ENCODE results near the gene HBD. TPM values are rescaled to one million over a fixed set of nuclear protein-coding genes. Genes with fewer than 3 reads are reported as not detected.

The HBD gene
- 1 to 10 TPM in 1 of 4 donors, not detected in 3; 4.3 TPM for total RNA-seq

GRCh38 chr11:5234381-5234834 lies at the start of gene HBD:
HBD (minus strand) TSS chr11:5234483; CDS start chr11:5234433, 50 bp downstream.
- Histone ChIP-seq H3K4me1 (no peaks in the 10 kb centered on the region), H3K36me3 (no peaks in the 10 kb centered on the region), H3K4me3 (no peak within 1 kb of the TSS), H3K27ac (replicated peaks in 1 of 4) (no peak within 1 kb of the TSS), H3K27me3 (no peaks in the 10 kb centered on the region), H3K9me3 (no peaks in the 10 kb centered on the region)
- TF ChIP-seq POLR2AphosphoS5 (IDR thresholded peaks at IDR 0.05) (no peak), POLR2A (IDR thresholded peaks at IDR 0.05; ENCODE audit: low read depth) (no peak), EP300 (IDR thresholded peaks at IDR 0.05) (no peak)
- TF ChIP-seq, protein P1, sequence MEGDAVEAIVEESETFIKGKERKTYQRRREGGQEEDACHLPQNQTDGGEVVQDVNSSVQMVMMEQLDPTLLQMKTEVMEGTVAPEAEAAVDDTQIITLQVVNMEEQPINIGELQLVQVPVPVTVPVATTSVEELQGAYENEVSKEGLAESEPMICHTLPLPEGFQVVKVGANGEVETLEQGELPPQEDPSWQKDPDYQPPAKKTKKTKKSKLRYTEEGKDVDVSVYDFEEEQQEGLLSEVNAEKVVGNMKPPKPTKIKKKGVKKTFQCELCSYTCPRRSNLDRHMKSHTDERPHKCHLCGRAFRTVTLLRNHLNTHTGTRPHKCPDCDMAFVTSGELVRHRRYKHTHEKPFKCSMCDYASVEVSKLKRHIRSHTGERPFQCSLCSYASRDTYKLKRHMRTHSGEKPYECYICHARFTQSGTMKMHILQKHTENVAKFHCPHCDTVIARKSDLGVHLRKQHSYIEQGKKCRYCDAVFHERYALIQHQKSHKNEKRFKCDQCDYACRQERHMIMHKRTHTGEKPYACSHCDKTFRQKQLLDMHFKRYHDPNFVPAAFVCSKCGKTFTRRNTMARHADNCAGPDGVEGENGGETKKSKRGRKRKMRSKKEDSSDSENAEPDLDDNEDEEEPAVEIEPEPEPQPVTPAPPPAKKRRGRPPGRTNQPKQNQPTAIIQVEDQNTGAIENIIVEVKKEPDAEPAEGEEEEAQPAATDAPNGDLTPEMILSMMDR (IDR thresholded peaks at IDR 0.05), result no peak
- DNase-seq (ENCODE audit: extremely low spot score), result no peak
- intact Hi-C loops (cut with DNase I), result no loop called here
- WGBS, result 33% methylated on average over 2 of the region's 2 CpGs

- Histone ChIP-seq H3K4me1 (peaks cover 0 to 7% (median 2%) of the 10 kb centered on the region in 4 donors), H3K27me3 (no peaks in the 10 kb centered on the region), H3K36me3 (no peaks in the 10 kb centered on the region), H3K27ac (replicated peaks in 1 of 4) (no peak overlapping the region), H3K4me3 (no peak overlapping the region), H3K9me3 (no peaks in the 10 kb centered on the region)
- no peak for DNase-seq (ENCODE audit: extremely low spot score)
- TF ChIP-seq, protein P1 (IDR thresholded peaks at IDR 0.05), result no peak
- intact Hi-C loops (cut with DNase I), result no loop called here
- WGBS, result 61% methylated on average over 1 of the region's 1 CpG
Measured at GRCh38 chr11:5283882-5284281, 49.6 kb upstream of the HBD start.

DNA sequence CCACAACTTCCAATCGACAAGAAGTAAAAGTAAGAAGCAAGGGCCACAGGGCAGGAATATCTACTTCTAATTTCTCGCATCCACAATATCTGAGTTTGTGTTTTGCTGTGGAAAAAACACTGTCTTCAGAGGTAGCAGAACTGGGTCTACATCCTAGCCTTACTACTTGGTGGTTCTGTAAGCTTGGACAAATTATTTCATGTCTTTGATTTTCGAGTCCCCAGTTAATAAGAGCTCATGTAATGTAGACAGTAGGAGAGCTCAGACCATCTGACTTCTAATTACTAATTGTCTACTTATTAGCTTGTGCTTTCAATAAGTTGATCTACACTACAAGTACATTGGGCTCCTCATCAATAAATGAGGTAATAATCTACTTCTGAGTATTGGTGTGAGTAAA lies 48.8 kb upstream of the HBD start:
- no peak for DNase-seq (ENCODE audit: extremely low spot score)
- H3K4me3 ChIP-seq, result no peak overlapping the region
- TF ChIP-seq POLR2A (IDR thresholded peaks at IDR 0.05; ENCODE audit: low read depth), result no peak
- TF ChIP-seq, protein P1 (IDR thresholded peaks at IDR 0.05), result no peak
- TF ChIP-seq EP300 (IDR thresholded peaks at IDR 0.05), result no peak
- no peak for TF ChIP-seq POLR2AphosphoS5 (IDR thresholded peaks at IDR 0.05)
- H3K27me3 ChIP-seq, result no peaks in the 10 kb centered on the region
- no peak overlapping the region for H3K27ac ChIP-seq (replicated peaks in 1 of 4)
- no peaks in the 10 kb centered on the region for H3K36me3 ChIP-seq
- H3K4me1 ChIP-seq, result peaks cover 0 to 7% (median 2%) of the 10 kb centered on the region in 4 donors
- intact Hi-C loops (cut with DNase I), result no loop called here
- H3K9me3 ChIP-seq, result no peaks in the 10 kb centered on the region
- WGBS, result 84% methylated on average over 3 of the region's 3 CpGs

GRCh38 chr11:5282628-5283027 lies 48.3 kb upstream of the HBD start:
- no peak for DNase-seq (ENCODE audit: extremely low spot score)
- no peaks in the 10 kb centered on the region for H3K9me3 ChIP-seq
- no peaks in the 10 kb centered on the region for H3K27me3 ChIP-seq
- H3K4me1 ChIP-seq, result peaks cover 0 to 7% (median 2%) of the 10 kb centered on the region in 4 donors
- no peaks in the 10 kb centered on the region for H3K36me3 ChIP-seq
- WGBS, result 82% methylated on average over 2 of the region's 2 CpGs
- intact Hi-C loops (cut with DNase I), result no loop called here
- no peak for TF ChIP-seq POLR2A (IDR thresholded peaks at IDR 0.05; ENCODE audit: low read depth)
- no peak for TF ChIP-seq POLR2AphosphoS5 (IDR thresholded peaks at IDR 0.05)
- TF ChIP-seq EP300 (IDR thresholded peaks at IDR 0.05), result no peak
- TF ChIP-seq, protein P1 (IDR thresholded peaks at IDR 0.05), result no peak
- H3K27ac ChIP-seq (replicated peaks in 1 of 4), result no peak overlapping the region
- no peak overlapping the region for H3K4me3 ChIP-seq

DNA sequence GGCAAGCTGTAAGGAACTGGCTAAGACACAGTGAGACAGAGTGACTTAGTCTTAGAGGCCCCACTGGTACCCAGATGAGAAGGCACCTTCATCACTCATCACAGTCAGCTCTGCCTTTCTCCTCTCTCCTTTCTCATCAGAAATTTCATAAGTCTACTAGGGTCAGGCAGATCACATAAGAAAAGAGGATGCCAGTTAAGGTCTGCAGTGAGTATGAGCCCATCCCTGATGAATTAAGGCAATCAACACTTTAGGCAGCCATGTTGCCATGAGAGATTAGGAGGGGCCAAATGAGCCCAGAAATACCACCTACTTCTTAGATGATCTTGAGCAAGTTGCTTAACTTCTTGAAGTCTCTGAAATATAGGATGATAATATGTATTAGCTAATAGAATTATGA lies 47.3 kb upstream of the HBD start:
- Histone ChIP-seq H3K27me3 (no peaks in the 10 kb centered on the region), H3K4me3 (no peak overlapping the region), H3K36me3 (no peaks in the 10 kb centered on the region), H3K9me3 (no peaks in the 10 kb centered on the region), H3K27ac (replicated peaks in 1 of 4) (no peak overlapping the region), H3K4me1 (peaks cover 0 to 7% (median 2%) of the 10 kb centered on the region in 4 donors)
- TF ChIP-seq, protein P1 (IDR thresholded peaks at IDR 0.05), result no peak
- TF ChIP-seq POLR2A (IDR thresholded peaks at IDR 0.05; ENCODE audit: low read depth), result no peak
- no peak for TF ChIP-seq EP300 (IDR thresholded peaks at IDR 0.05)
- no peak for TF ChIP-seq POLR2AphosphoS5 (IDR thresholded peaks at IDR 0.05)
- intact Hi-C loops (cut with DNase I), result no loop called here
- no peak for DNase-seq (ENCODE audit: extremely low spot score)
